ENCODE measurements around the gene KIAA1958. TPM values are rescaled to one million over a fixed set of nuclear protein-coding genes. Genes with fewer than 3 reads are reported as not detected.

Gene KIAA1958
- total RNA-seq, 1 donor, result 2.5 TPM

DNA sequence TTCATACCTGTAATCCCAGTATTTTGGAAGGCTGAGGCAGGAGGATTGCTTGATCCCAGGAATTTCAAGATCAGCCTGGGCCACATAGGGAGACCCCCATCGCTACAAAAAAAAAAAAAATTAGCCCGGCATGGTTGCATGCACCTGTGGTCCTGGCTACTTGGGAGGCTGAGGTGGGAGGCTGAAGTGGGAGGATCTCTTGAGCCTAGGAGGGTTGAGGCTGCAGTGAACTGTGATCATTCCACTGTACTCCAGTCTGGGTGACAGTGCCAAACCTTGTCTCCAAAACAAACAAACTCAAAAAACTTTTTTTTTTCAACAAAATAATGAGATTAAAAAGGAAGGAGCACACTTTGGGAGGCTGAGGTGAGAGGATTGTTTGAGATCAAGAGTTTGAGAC, 14.2 kb downstream of the KIAA1958 start:
- Histone ChIP-seq H4K20me1 (ENCODE audit: insufficient read depth, low read length) (no peaks in the 10 kb centered on the region), H2AFZ (ENCODE audit: low read length) (no peak overlapping the region), H3K4me3 (ENCODE audit: insufficient read depth, low read length) (no peak overlapping the region), H3K36me3 (ENCODE audit: insufficient read depth, low read length) (no peaks in the 10 kb centered on the region), H3K4me2 (ENCODE audit: insufficient read depth, low read length) (no peak overlapping the region), H3K27ac (ENCODE audit: low read depth, low read length) (no peak overlapping the region), H3K4me1 (ENCODE audit: insufficient read depth, low read length) (no peaks in the 10 kb centered on the region), H3K9me3 (ENCODE audit: low read depth, low read length) (no peaks in the 10 kb centered on the region), H3K27me3 (ENCODE audit: insufficient read depth, low read length) (no peaks in the 10 kb centered on the region), H3K79me2 (ENCODE audit: insufficient read depth, low read length) (no peaks in the 10 kb centered on the region)
- TF ChIP-seq, protein P1, sequence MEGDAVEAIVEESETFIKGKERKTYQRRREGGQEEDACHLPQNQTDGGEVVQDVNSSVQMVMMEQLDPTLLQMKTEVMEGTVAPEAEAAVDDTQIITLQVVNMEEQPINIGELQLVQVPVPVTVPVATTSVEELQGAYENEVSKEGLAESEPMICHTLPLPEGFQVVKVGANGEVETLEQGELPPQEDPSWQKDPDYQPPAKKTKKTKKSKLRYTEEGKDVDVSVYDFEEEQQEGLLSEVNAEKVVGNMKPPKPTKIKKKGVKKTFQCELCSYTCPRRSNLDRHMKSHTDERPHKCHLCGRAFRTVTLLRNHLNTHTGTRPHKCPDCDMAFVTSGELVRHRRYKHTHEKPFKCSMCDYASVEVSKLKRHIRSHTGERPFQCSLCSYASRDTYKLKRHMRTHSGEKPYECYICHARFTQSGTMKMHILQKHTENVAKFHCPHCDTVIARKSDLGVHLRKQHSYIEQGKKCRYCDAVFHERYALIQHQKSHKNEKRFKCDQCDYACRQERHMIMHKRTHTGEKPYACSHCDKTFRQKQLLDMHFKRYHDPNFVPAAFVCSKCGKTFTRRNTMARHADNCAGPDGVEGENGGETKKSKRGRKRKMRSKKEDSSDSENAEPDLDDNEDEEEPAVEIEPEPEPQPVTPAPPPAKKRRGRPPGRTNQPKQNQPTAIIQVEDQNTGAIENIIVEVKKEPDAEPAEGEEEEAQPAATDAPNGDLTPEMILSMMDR (IDR thresholded peaks at IDR 0.05; ENCODE audit: extremely low read depth, low read depth, low read length), result no peak
- DNase-seq (ENCODE audit: insufficient read length, low spot score, missing footprints), result no peak

DNA sequence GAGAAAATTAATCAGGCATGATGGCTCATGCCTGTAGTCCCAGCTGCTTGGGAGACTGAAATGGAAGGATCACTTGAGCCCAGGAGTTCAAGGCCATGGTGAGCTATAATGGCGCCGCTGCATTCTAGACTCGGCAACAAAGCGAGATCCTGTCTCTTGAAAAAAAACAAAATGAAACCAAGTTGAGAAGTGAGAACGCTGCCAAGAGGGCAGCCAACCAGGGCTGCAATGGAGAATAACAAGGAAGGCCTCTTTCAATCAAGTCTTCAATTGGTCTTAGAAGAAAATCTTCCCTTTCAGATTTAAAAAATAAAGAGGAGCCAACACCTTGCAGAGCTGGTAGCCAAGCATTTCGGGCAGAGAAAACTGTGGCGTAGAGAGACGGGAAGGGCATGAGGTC, 14.7 kb downstream of the KIAA1958 start:
- Histone ChIP-seq H3K4me2 (ENCODE audit: insufficient read depth, low read length) (no peak overlapping the region), H3K4me1 (ENCODE audit: insufficient read depth, low read length) (no peaks in the 10 kb centered on the region), H3K27me3 (ENCODE audit: insufficient read depth, low read length) (no peaks in the 10 kb centered on the region), H3K36me3 (ENCODE audit: insufficient read depth, low read length) (no peaks in the 10 kb centered on the region), H2AFZ (ENCODE audit: low read length) (no peak overlapping the region), H3K79me2 (ENCODE audit: insufficient read depth, low read length) (no peaks in the 10 kb centered on the region), H3K4me3 (ENCODE audit: insufficient read depth, low read length) (no peak overlapping the region), H4K20me1 (ENCODE audit: insufficient read depth, low read length) (no peaks in the 10 kb centered on the region), H3K27ac (ENCODE audit: low read depth, low read length) (no peak overlapping the region), H3K9me3 (ENCODE audit: low read depth, low read length) (no peaks in the 10 kb centered on the region)
- TF ChIP-seq, protein P1 (IDR thresholded peaks at IDR 0.05; ENCODE audit: extremely low read depth, low read depth, low read length), result no peak
- no peak for DNase-seq (ENCODE audit: insufficient read length, low spot score, missing footprints)

DNA sequence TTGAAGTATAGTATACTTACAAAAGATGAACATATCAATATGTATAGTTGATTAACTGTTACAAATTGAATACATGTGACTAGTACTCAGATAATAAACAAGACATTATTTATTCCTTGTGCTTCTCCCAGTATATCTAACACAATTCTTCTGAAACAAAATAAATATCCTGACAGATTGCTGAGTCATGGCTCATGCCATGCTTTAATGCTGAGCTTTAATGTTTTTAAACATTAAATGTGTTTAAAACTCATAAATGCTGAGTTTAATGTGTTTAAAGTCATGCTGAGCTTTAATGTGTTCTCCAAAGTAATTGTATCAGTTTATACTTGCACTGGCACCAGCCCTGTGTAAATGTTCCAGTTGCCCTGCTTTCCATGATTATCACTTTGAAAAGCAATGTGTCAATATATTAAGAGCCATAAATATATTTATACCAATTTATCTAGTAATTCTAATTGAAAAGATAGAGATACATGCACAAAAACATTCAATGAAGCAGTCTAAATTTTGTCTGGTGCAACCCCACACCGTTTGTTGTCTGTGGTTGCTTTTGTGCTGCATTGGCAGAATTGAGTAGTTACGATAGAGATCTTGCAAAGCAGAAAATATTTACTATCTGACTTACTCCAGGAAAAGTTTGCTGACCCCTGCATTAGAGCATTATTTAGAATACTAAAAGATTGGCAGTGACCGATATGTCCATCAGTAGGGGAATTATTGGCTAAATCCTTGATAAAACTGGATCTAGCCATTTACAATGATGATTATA, 15.7 kb downstream of the KIAA1958 start:
- no peak overlapping the region for H3K4me3 ChIP-seq (ENCODE audit: insufficient read depth, low read length)
- no peaks in the 10 kb centered on the region for H3K79me2 ChIP-seq (ENCODE audit: insufficient read depth, low read length)
- H4K20me1 ChIP-seq (ENCODE audit: insufficient read depth, low read length), result no peaks in the 10 kb centered on the region
- H3K4me2 ChIP-seq (ENCODE audit: insufficient read depth, low read length), result no peak overlapping the region
- H3K36me3 ChIP-seq (ENCODE audit: insufficient read depth, low read length), result no peaks in the 10 kb centered on the region
- H3K4me1 ChIP-seq (ENCODE audit: insufficient read depth, low read length), result no peaks in the 10 kb centered on the region
- DNase-seq (ENCODE audit: insufficient read length, low spot score, missing footprints), result no peak
- no peaks in the 10 kb centered on the region for H3K27me3 ChIP-seq (ENCODE audit: insufficient read depth, low read length)
- no peaks in the 10 kb centered on the region for H3K9me3 ChIP-seq (ENCODE audit: low read depth, low read length)
- H3K27ac ChIP-seq (ENCODE audit: low read depth, low read length), result no peak overlapping the region
- H2AFZ ChIP-seq (ENCODE audit: low read length), result no peak overlapping the region
- TF ChIP-seq, protein P1 (IDR thresholded peaks at IDR 0.05; ENCODE audit: extremely low read depth, low read depth, low read length), result no peak

DNA sequence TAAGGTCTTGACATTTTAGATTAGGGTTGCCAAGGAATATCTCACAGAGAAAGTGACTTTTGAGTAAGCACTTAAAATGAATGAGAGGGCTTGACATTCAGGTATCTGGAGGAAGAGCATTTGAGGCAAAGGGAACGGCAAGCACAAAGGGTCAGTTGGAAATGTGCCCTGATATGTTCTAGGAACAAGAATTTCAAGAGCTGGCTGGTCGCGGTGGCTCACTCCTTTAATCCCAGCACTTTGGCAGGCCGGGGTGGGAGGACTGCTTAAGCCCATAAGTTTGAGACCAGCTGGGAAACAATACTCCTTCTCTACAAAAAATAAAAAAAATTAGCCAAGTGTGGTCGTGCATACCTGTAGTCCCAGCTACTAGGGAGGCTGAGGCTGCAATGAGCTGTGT, 16.5 kb downstream of the KIAA1958 start:
- H3K4me2 ChIP-seq (ENCODE audit: insufficient read depth, low read length), result no peak overlapping the region
- H3K36me3 ChIP-seq (ENCODE audit: insufficient read depth, low read length), result no peaks in the 10 kb centered on the region
- H3K4me1 ChIP-seq (ENCODE audit: insufficient read depth, low read length), result no peaks in the 10 kb centered on the region
- no peaks in the 10 kb centered on the region for H3K27me3 ChIP-seq (ENCODE audit: insufficient read depth, low read length)
- H3K27ac ChIP-seq (ENCODE audit: low read depth, low read length), result no peak overlapping the region
- TF ChIP-seq, protein P1 (IDR thresholded peaks at IDR 0.05; ENCODE audit: extremely low read depth, low read depth, low read length), result no peak
- DNase-seq (ENCODE audit: insufficient read length, low spot score, missing footprints), result no peak
- no peaks in the 10 kb centered on the region for H3K79me2 ChIP-seq (ENCODE audit: insufficient read depth, low read length)
- H2AFZ ChIP-seq (ENCODE audit: low read length), result no peak overlapping the region
- H3K9me3 ChIP-seq (ENCODE audit: low read depth, low read length), result no peaks in the 10 kb centered on the region
- H3K4me3 ChIP-seq (ENCODE audit: insufficient read depth, low read length), result no peak overlapping the region
- H4K20me1 ChIP-seq (ENCODE audit: insufficient read depth, low read length), result no peaks in the 10 kb centered on the region

All from osteoblast (primary cell).